Measurements from ENCODE around the gene C20orf144. TPM values are rescaled to one million over a fixed set of nuclear protein-coding genes. Genes with fewer than 3 reads are reported as not detected.

Gene C20orf144
- total and polyA plus RNA-seq, 2 experiments from 2014 or later: 0.26 to 0.66 TPM

GRCh38 chr20:33681288-33681687 lies 19.2 kb downstream of the C20orf144 start (continued):
- TF ChIP-seq ZNF331 (CRISPR knock-in tag; IDR thresholded peaks at IDR 0.05; ENCODE audit: low read depth) (no peak), CREB1 (CRISPR knock-in tag; IDR thresholded peaks at IDR 0.05; ENCODE audit: low read depth) (no peak), JUNB (IDR thresholded peaks at IDR 0.05; ENCODE audit: unreplicated experiment) (no peak), NANOG (IDR thresholded peaks at IDR 0.05; ENCODE audit: borderline replicate concordance) (no peak), ETS1 (IDR thresholded peaks at IDR 0.05) (no peak), STAT1 (IDR thresholded peaks at IDR 0.05; ENCODE audit: unreplicated experiment) (no peak)

GRCh38 chr20:33681728-33682353 lies 19.7 kb downstream of the C20orf144 start:
- no peak overlapping the region for H2AFZ ChIP-seq
- Mint-ChIP-seq H3K4me1 (peaks cover 20% of the 10 kb centered on the region), H3K27me3 (ENCODE audit: insufficient read depth, low read depth, poor library complexity) (peaks cover 10% of the 10 kb centered on the region), H3K27ac (0 out of 2 replicates have a peak overlapping the region, but pooled peaks have one; percentile 27), H3K4me3 (no peak overlapping the region), H3K9me3 (no peaks in the 10 kb centered on the region; the same call in 2 of the 3 replicates), H3K36me3 (ENCODE audit: low read depth) (peaks cover 29% of the 10 kb centered on the region)
- H3K4me3 ChIP-seq: no peak overlapping the region
- no peak overlapping the region for H3K27ac ChIP-seq (ENCODE audit: low read depth)
- no peaks in the 10 kb centered on the region for H3K9me2 ChIP-seq (ENCODE audit: insufficient read depth)
- peaks cover 8% of the 10 kb centered on the region; the same call in 1 of the 2 replicates for H3K4me1 ChIP-seq (ENCODE audit: insufficient read depth)
- H4K20me1 ChIP-seq (replicated peaks; ENCODE audit: insufficient read depth): peaks cover 31% of the 10 kb centered on the region; the same call in 1 of the 2 replicates
- ATAC-seq (no peak), DNase-seq (ENCODE audit: low spot score) (no peak)
- H3K79me2 ChIP-seq (replicated peaks; ENCODE audit: insufficient read depth): peaks cover 39% of the 10 kb centered on the region
- 0 out of 2 replicates have a peak, but pooled peaks cover 5% of the 10 kb centered on the region for H3F3A ChIP-seq (replicated peaks; ENCODE audit: low read depth)
- no peaks in the 10 kb centered on the region for H3K27me3 ChIP-seq (ENCODE audit: insufficient read depth)
- H3K36me3 ChIP-seq (ENCODE audit: insufficient read depth): peaks cover 4% of the 10 kb centered on the region; the same call in 1 of the 2 replicates
- H3K4me2 ChIP-seq: no peak overlapping the region
- TF ChIP-seq STAT1 (IDR thresholded peaks at IDR 0.05; ENCODE audit: unreplicated experiment) (no peak), POLR2AphosphoS5 (IDR thresholded peaks at IDR 0.05; ENCODE audit: low read depth) (no peak), EZH2phosphoT487 (IDR thresholded peaks at IDR 0.05; ENCODE audit: unreplicated experiment) (no peak), EZH2 (IDR thresholded peaks at IDR 0.05; ENCODE audit: low read depth, unreplicated experiment) (no peak), ETS1 (IDR thresholded peaks at IDR 0.05) (no peak), JUNB (IDR thresholded peaks at IDR 0.05; ENCODE audit: unreplicated experiment) (no peak), ZNF114 (CRISPR knock-in tag; IDR thresholded peaks at IDR 0.05) (no peak), CTCF (conservative IDR thresholded peaks at IDR 0.05; ENCODE audit: low read depth in 2 of 2) (no peak), ZNF331 (CRISPR knock-in tag; IDR thresholded peaks at IDR 0.05; ENCODE audit: low read depth) (no peak), REST (IDR thresholded peaks at IDR 0.05; ENCODE audit: unreplicated experiment) (no peak), NANOG (IDR thresholded peaks at IDR 0.05; ENCODE audit: borderline replicate concordance) (no peak), CREB1 (CRISPR knock-in tag; IDR thresholded peaks at IDR 0.05; ENCODE audit: low read depth) (no peak)
